ENCODE measurements around the gene THNSL1. TPM values are rescaled to one million over a fixed set of nuclear protein-coding genes. Genes with fewer than 3 reads are reported as not detected.
"Not testable (repeated sequence)": the region's sequence is repeated elsewhere in the genome, so short reads cannot be mapped to it uniquely, and the experiment has no call there.

Gene THNSL1, protein sequence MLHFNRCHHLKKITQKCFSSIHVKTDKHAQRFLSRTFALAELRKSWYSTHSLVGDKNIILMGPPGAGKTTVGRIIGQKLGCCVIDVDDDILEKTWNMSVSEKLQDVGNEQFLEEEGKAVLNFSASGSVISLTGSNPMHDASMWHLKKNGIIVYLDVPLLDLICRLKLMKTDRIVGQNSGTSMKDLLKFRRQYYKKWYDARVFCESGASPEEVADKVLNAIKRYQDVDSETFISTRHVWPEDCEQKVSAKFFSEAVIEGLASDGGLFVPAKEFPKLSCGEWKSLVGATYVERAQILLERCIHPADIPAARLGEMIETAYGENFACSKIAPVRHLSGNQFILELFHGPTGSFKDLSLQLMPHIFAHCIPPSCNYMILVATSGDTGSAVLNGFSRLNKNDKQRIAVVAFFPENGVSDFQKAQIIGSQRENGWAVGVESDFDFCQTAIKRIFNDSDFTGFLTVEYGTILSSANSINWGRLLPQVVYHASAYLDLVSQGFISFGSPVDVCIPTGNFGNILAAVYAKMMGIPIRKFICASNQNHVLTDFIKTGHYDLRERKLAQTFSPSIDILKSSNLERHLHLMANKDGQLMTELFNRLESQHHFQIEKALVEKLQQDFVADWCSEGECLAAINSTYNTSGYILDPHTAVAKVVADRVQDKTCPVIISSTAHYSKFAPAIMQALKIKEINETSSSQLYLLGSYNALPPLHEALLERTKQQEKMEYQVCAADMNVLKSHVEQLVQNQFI
- 3.8 TPM in 2 replicates for total RNA-seq

DNA sequence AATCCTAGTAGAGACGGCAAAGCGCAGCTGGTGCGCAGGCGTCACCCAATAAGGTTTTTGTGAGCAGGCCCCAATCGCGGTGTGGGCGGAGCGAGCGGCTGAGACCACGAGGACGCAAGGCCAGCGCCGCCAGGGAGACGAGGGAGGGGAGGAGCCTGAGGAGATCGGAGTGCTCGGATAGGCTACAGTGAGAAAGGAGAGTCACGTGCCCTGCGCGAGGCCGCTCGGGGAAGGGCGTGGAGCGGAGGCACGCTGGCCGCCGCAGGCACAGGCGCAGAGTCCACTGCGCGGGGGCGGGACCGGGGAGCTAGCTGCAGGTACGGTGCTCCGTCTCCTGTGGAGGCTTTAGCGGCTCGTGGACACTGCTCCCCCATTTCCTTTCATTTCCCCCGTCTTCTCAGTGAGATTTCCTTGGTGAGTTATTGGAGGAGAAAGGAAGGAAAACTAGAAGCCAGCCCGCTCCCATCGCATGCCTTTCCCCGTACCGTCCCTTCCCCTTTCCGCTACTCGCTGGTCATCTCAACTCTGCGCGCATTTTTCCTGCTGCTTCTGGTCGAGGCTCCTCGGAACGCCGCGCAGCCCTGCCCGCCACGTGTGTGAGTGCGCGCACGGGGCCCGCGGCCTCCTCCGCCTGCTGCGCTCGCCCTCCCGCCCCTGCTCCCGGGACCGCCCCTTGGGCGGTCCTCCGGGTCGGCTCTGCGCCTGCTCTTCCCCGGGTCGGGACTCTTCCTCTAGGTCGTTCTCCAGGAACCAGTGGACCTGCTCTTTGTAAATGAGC, at the start of gene THNSL1:
Gene THNSL1, plus strand, starts transcription at position 237 of the 778 bp plus-strand sequence. CDS start 6,612 bp downstream, outside the sequence.
- DNase-seq (peak; percentile 85), ATAC-seq (ENCODE audit: low read depth) (peak; percentile 95)
- H3K36me3 Mint-ChIP-seq (ENCODE audit: low read depth): peaks cover 11% of the 10 kb centered on the region
- peak within 1 kb of the TSS; percentile 93 for H3K27ac Mint-ChIP-seq
- CTCF ChIA-PET: no interaction called here
- intact Hi-C loops (cut with micrococcal nuclease): loop anchor here (1.0 to 5.0 kb wide), 6 partner anchors 64 to 1922 kb away; partner anchors contain the start of genes MSRB2, OTUD1 and PRTFDC1
- H3K9me3 Mint-ChIP-seq: peaks cover 5% of the 10 kb centered on the region
- no peaks in the 10 kb centered on the region for H3K27me3 Mint-ChIP-seq
- POLR2A ChIA-PET: interaction anchor here (1.2 to 1.4 kb wide), 2 partner anchors 47 to 292 kb away, joined by 3 to 8 read pairs; partner anchors contain the start of gene ARHGAP21
- peaks cover 27% of the 10 kb centered on the region for H3K4me1 Mint-ChIP-seq
- TF ChIP-seq, protein P1, sequence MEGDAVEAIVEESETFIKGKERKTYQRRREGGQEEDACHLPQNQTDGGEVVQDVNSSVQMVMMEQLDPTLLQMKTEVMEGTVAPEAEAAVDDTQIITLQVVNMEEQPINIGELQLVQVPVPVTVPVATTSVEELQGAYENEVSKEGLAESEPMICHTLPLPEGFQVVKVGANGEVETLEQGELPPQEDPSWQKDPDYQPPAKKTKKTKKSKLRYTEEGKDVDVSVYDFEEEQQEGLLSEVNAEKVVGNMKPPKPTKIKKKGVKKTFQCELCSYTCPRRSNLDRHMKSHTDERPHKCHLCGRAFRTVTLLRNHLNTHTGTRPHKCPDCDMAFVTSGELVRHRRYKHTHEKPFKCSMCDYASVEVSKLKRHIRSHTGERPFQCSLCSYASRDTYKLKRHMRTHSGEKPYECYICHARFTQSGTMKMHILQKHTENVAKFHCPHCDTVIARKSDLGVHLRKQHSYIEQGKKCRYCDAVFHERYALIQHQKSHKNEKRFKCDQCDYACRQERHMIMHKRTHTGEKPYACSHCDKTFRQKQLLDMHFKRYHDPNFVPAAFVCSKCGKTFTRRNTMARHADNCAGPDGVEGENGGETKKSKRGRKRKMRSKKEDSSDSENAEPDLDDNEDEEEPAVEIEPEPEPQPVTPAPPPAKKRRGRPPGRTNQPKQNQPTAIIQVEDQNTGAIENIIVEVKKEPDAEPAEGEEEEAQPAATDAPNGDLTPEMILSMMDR (IDR thresholded peaks at IDR 0.05): no peak
- H3K4me3 Mint-ChIP-seq: peak within 1 kb of the TSS; percentile 88

DNA sequence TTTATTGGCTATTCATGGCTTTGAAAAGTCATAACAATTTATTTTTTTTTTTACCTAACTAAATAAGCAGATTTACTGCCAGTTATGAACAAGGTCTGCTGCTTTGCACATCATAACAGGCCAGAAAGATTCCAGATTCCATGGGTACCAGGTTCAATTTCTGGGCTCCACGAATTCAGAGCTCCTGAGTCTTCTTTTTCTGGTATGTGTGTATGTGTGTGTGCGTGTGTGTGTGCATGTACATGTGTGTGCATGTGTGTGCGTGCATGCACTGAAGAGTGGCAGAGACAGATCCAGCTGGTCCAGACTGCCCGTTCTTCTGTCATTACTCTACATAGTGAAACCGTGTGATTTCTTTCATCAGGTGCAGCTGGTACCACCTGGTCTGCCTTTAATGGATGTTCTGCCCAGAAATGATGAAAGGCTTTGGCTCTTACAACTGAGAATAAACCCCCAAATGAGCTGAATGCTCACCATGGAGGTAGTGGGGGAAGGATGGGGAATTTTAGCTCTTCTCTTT, 49.4 kb upstream of the THNSL1 start:
- Mint-ChIP-seq H3K27me3 (no peaks in the 10 kb centered on the region), H3K27ac (no peak overlapping the region), H3K4me3 (no peak overlapping the region), H3K36me3 (ENCODE audit: low read depth) (no peaks in the 10 kb centered on the region), H3K4me1 (peaks cover 7% of the 10 kb centered on the region), H3K9me3 (no peaks in the 10 kb centered on the region)
- POLR2A ChIA-PET: no interaction called here
- DNase-seq (no peak), ATAC-seq (ENCODE audit: low read depth) (no peak)
- intact Hi-C loops (cut with micrococcal nuclease): no loop called here
- CTCF ChIA-PET: no interaction called here
- TF ChIP-seq, protein P1 (IDR thresholded peaks at IDR 0.05): no peak

DNA sequence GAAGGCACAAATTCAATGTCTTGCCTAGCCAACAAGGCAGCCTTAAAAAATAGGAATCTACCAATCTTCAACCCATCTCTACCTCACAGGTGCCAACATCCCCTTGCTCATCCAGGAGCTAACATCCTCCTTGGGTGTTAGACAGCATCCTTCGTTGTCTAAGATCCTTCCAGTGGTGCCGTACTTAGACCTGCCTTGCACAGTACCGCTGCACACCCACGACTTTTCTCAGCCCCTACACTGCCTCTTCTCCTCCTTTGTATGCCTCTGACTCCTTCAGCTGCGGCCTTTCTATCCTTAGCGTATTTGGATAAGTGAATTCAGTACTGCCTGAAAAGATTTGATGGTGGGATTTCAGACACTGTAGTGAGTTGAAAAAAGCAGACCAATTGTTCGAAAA, 48.1 kb upstream of the THNSL1 start:
- H3K4me3 Mint-ChIP-seq: no peak overlapping the region
- H3K9me3 Mint-ChIP-seq: no peaks in the 10 kb centered on the region
- ATAC-seq (ENCODE audit: low read depth) (no peak), DNase-seq (no peak)
- ChIA-PET CTCF (no interaction called here), POLR2A (no interaction called here)
- H3K27me3 Mint-ChIP-seq: no peaks in the 10 kb centered on the region
- TF ChIP-seq, protein P1 (IDR thresholded peaks at IDR 0.05): no peak
- no peaks in the 10 kb centered on the region for H3K36me3 Mint-ChIP-seq (ENCODE audit: low read depth)
- peaks cover 7% of the 10 kb centered on the region for H3K4me1 Mint-ChIP-seq
- intact Hi-C loops (cut with micrococcal nuclease): no loop called here
- H3K27ac Mint-ChIP-seq: no peak overlapping the region

DNA sequence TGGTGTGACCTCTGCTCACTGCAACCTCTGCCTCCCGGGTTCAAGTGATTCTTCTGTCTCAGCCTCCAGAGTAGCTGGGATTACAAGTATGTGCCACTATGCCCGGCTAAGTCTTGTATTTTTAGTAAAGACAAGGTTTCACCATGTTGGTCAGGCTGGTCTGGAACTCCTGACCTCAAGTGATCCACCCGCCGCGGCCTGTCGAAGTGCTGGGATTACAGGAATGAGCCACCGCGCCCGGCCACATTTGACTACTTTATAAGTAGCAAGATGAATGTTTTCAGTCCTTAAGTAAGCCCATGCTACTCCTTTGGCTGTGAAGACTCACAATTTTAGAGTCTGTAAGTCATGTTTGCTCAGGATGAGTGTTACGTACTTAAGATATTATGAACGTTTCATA, 47.5 kb upstream of the THNSL1 start:
- DNase-seq; H3K9me3 Mint-ChIP-seq; CTCF ChIA-PET; intact Hi-C loops (cut with micrococcal nuclease); H3K27me3 Mint-ChIP-seq; ATAC-seq (ENCODE audit: low read depth); H3K4me3 Mint-ChIP-seq; H3K36me3 Mint-ChIP-seq (ENCODE audit: low read depth); H3K4me1 Mint-ChIP-seq; H3K27ac Mint-ChIP-seq: not testable (repeated sequence)
- POLR2A ChIA-PET: interaction anchor here (0.8 kb wide), 1 partner anchor 47 kb away, joined by 3 read pairs; the partner anchor contains the start of genes ENKUR and THNSL1

DNA sequence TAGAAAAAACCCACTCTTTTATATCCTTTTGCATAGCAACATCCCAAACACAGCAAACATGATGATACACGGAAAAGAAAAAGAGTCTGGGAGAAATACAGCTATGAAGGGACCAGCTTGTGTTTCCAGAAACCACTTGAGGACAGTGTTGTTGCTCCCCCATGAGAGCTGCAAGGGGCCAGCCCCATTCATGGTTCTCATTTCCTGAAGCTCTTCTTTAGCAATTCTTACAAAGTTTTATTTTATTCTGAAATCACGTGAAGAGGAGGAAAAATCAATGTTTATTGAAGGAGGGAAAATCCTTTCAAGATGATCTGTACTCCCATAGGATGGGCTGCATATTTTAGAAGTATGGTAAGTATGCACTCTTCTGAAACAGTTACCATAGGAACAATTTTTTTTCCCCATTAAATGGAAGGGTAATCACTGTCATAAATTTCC, 46.6 kb upstream of the THNSL1 start:
- intact Hi-C loops (cut with micrococcal nuclease): no loop called here
- Mint-ChIP-seq H3K36me3 (ENCODE audit: low read depth) (no peaks in the 10 kb centered on the region), H3K4me1 (peaks cover 7% of the 10 kb centered on the region), H3K9me3 (no peaks in the 10 kb centered on the region), H3K27ac (no peak overlapping the region), H3K4me3 (no peak overlapping the region), H3K27me3 (no peaks in the 10 kb centered on the region)
- ChIA-PET POLR2A (no interaction called here), CTCF (no interaction called here)
- TF ChIP-seq, protein P1 (IDR thresholded peaks at IDR 0.05): no peak
- DNase-seq (no peak), ATAC-seq (ENCODE audit: low read depth) (no peak)
